ES-I3 (cell line): ENCODE data around the gene IGF1R.

Experiments
- H3K36me3 ChIP-seq: 2 replicates; pipeline ENCODE4 v1.6.1; 2013; ENCODE audit warnings: mild to moderate bottlenecking, low read length, control low read depth, moderate library complexity; ENCODE audit not compliant: insufficient read depth
- H3K4me1 ChIP-seq: 2 replicates; pipeline ENCODE4 v1.6.1; 2013; ENCODE audit warnings: mild to moderate bottlenecking, control low read depth, low read length; ENCODE audit not compliant: insufficient read depth
- H3K9ac ChIP-seq: 2 replicates; pipeline ENCODE4 v1.6.1; 2013; ENCODE audit warnings: low read depth, mild to moderate bottlenecking, low read length, moderate library complexity
- H3K9me3 ChIP-seq: 2 replicates; pipeline ENCODE4 v1.6.1; 2013; ENCODE audit warnings: mild to moderate bottlenecking, low read length, moderate library complexity; ENCODE audit not compliant: control insufficient read depth, insufficient read depth

The IGF1R gene

DNA sequence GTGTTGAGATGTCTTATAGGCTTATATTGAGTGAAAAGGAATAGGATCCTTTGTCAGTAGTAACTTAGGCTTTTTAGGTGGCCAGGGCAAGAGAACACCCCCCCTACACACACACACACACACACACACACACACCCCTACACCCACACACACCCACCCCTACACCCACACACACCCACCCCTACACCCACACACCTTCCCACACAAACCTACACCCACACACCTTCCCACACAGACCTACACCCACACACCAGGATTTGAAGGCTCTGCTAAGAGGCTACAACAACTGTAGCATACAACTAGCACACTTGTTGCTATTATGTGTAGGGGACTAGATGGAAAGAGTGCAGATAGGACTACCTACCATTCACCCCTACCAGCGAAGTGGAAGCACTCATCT lies 186.6 kb downstream of the IGF1R start:
- Histone ChIP-seq H3K36me3 (peaks cover 13% of the 10 kb centered on the region; the same call in 1 of the 2 replicates), H3K4me1 (0 out of 2 replicates have a peak, but pooled peaks cover 3% of the 10 kb centered on the region), H3K9me3 (peaks cover 14% of the 10 kb centered on the region), H3K9ac (no peak overlapping the region)

DNA sequence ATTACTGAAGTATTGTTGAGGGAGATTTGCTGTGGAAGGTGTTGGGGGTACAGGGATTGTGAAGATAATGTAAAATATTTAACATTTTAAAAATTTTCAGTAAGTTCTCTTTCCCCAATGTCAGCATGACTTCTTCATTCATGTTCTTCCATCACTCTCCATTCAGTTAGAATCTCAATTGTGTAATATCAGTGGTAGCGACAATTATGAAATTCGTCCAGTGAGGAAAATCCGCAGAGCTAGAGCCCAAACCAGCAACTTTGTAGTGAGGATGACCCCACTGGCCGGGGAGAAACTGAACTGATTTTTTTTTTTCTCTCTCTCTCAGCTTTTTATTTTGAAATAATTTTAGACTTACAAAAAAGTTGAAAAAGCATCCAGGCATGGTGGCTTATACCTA lies 187.5 kb downstream of the IGF1R start:
- Histone ChIP-seq H3K4me1 (0 out of 2 replicates have a peak, but pooled peaks cover 3% of the 10 kb centered on the region), H3K36me3 (peaks cover 13% of the 10 kb centered on the region; the same call in 1 of the 2 replicates), H3K9me3 (peaks cover 8% of the 10 kb centered on the region; the same call in 1 of the 2 replicates), H3K9ac (no peak overlapping the region)

DNA sequence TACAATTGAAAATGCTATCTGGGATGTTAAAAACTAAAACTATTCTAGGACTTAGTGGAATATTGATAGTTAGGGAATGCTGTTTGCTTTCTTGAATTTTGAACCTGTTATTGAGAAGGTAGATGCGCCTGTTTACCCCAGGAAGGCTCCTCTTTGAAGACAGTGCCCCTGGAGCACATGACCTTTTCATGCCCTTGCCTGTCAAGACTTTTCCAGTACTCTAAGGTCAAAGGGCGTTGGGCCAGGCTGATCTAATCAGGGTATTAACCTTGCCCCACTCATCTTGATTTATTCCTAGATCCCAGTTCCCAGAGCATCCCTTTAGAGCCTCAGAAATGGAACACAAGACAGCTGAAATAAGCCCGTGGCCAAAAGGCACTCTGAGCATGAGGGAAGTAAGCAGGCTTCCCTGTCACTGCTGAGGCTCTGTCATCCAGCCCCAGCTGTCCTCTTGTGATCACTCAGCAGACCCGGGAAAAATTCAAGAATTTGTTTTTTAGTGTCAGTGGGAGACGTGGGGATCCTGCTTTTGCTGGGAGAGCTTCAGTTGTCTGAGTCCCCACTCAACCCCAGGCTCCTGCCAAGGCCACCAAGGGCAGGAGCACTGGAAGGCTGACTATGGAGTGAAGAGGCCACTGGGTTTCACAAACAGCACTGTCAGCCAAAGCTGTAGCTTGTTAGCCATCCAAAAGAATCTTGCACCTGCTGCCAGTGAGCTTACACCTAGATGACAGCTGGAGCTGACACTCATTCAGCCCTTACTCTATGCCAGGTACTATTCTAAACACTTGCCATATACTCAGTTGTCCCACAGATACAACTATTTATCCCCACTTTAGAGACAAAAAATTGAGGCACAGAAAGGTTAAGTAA lies 190.3 kb downstream of the IGF1R start:
- no peaks in the 10 kb centered on the region for H3K9me3 ChIP-seq
- peaks cover 7% of the 10 kb centered on the region; the same call in 1 of the 2 replicates for H3K36me3 ChIP-seq
- no peak overlapping the region for H3K9ac ChIP-seq
- peaks cover 28% of the 10 kb centered on the region for H3K4me1 ChIP-seq

DNA sequence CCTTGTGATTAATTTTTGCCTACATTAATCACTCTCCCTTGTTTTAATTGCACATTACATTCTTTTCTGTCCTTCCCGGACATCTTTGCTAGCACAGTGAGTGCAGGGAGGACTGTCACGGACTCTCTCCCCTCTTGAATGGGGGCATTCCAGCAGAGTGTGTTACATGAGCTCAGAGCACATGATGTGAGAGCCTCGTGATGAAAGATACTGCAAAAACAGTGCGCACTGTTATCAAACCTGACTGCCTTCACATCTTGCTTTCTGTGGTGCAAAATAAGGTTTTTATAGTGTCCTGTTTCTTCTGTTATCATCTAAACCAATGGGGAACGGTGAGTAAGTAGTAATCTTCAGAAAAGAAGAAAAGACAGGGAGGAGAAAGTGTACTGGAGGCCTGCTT lies 191.7 kb downstream of the IGF1R start:
- Histone ChIP-seq H3K4me1 (peaks cover 41% of the 10 kb centered on the region), H3K36me3 (no peaks in the 10 kb centered on the region; the same call in 1 of the 2 replicates), H3K9ac (no peak overlapping the region), H3K9me3 (no peaks in the 10 kb centered on the region)

DNA sequence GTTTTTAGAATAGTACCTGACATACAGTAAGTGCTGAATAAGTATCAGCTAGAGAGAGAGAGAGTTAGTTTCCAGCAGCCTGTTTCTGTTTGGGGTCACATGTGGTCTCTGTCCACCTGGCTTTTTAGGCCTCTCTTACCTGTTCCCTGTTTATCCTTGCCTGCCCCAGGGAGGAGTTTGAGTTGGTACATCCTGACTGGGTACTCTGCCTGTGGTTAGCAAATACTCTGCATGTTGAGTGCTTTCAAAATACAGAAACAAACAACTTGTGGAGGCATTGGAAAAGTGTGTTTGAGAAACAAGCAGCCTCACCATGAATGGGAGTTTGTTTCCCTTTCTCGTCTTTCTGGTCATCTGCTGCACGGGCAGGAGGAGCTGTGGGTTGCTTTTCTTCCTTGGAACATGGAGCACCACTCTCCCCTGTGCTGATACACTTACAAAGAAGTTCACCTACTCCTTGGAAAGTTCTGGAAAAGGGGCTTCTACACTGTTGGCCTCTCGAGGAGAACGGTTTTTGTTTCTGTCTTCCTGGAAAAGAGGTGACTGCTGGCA lies 193.2 kb downstream of the IGF1R start:
- Histone ChIP-seq H3K9me3 (no peaks in the 10 kb centered on the region), H3K36me3 (no peaks in the 10 kb centered on the region), H3K4me1 (peaks cover 42% of the 10 kb centered on the region), H3K9ac (no peak overlapping the region)

DNA sequence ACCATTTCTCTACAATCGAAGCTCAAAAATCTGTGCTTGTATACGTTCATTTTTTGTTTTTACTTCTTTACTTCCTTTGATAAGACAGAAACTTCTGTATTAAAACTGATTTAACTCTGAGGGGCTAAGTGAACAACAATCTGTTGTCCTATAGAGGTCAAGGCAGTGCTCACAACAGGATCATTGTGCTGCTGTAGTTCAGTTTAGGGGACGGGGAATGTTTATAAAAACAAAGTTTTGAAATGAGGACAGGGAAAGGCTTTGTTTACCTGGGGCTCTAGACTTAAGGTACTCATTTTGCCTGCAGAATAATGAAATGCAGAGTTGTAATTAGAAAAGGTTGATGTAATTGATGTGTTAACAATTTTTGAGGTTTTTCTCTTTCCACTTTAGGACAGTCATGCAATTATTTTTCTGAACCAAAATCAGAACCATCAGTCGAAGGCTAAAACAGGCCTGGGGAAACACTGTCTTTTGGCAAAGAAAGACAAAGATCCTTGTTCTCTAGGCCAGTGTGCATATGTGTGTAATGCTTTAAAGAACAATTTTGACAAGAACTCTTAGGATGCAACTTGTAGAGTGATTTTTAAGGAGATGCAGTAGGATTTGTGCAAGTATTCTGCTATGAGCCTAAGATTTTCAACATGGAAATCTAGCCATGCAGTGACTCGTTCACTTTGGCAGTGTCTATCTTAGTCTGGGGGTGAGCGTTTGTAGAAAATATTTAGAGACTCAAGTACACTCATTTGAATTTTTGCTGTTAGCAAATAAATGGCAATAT lies 194.0 kb downstream of the IGF1R start:
- H3K36me3 ChIP-seq: no peaks in the 10 kb centered on the region
- H3K9ac ChIP-seq: no peak overlapping the region
- no peaks in the 10 kb centered on the region for H3K9me3 ChIP-seq
- peaks cover 42% of the 10 kb centered on the region for H3K4me1 ChIP-seq

DNA sequence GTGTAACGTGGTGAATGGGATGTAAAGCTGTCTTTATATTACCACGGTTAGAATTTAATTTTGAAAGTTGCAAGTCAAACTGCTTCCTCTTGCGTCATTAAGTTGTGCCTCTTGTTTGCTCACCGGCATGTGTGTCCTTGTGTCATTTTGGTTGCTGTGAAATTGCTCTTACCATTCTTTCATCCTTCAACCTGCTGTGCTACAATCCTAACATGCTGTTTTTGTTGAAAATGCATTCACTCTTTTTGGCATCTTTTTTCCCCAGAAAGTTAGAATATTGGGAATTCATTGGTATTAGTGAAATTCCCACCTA lies 194.6 kb downstream of the IGF1R start:
- Histone ChIP-seq H3K9ac (no peak overlapping the region), H3K9me3 (no peaks in the 10 kb centered on the region), H3K4me1 (peaks cover 42% of the 10 kb centered on the region), H3K36me3 (no peaks in the 10 kb centered on the region)

DNA sequence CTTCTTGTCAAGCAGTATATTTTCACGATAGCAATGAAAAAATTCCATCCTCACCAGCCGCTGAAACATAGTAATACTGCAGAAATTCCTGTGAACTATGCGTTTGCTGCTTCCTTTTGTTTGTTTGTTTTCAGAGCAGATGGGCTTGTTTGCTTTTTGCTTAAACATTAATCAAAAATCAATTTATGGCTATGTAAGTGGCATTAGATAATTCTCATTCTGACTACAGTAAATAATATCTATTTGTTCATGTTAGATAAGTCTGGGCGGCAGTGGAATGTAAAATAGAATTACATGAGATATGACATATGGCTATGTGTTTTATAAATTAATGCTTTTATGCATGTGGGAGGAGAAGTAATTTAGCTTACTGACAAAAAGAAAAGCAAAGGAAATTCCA lies 195.5 kb downstream of the IGF1R start:
- H3K9me3 ChIP-seq: no peaks in the 10 kb centered on the region
- H3K9ac ChIP-seq: no peak overlapping the region
- peaks cover 39% of the 10 kb centered on the region for H3K4me1 ChIP-seq
- no peaks in the 10 kb centered on the region for H3K36me3 ChIP-seq

DNA sequence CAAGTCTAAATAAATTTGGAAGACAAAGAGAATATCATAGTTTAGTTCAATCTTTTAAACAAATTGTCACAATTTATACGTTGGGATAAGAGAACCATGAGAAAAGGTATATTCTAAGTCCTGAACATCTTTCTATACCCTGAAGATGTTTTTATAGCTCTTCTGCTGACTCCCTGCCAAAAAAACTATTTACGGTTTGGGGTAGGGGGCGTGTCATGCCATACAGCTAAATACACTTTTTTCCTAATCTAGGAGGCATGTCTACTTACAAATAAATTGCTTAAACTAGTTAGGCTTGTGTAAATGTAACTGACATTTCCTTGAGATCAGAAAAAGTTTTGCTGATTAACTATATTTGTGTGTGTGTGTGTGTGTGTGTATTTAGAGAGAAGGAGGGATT lies 195.9 kb downstream of the IGF1R start:
- Histone ChIP-seq H3K9ac (no peak overlapping the region), H3K9me3 (no peaks in the 10 kb centered on the region)

DNA sequence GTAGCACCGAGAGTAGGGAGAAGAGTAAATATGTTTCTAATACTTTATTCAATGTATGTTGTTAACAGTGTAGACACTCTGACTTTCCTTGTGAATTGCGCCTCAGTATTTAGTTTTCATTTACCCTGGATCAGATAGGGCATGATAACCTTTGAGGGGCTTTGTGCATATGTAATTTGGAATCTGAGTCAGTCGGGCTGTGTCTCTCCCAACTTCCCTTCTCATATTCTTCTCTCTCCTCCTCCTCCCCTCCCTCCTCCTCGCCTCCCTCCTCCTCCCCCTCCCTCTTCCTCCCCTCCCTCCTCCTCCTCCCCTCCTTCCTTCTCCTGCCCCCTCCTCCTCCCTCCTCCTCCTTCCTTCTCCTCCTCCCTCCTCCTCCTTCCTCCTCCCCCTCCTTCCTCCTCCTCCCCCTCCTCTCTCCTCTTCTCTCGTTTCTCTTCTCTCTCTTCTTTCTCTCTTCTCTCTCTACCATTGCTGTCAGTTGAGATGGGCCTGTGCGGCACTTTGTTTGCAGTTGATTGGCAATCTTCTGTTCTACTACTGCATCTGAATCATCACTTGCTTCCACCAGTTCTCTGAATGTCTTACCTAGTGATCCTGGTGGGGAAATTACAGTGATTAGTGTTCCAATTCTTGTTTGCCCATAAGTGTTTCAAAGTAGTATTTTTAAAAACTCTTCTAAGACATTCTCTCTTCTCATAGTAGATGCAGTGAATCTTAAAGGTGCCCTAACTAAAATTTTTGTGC lies 197.0 kb downstream of the IGF1R start:
- no peaks in the 10 kb centered on the region for H3K9me3 ChIP-seq
- H3K4me1 ChIP-seq: peaks cover 39% of the 10 kb centered on the region
- no peaks in the 10 kb centered on the region for H3K36me3 ChIP-seq
- no peak overlapping the region for H3K9ac ChIP-seq

More for the DNA sequence above, 195.9 kb downstream of the IGF1R start:
- H3K4me1 ChIP-seq: peaks cover 39% of the 10 kb centered on the region
- H3K36me3 ChIP-seq: no peaks in the 10 kb centered on the region

DNA sequence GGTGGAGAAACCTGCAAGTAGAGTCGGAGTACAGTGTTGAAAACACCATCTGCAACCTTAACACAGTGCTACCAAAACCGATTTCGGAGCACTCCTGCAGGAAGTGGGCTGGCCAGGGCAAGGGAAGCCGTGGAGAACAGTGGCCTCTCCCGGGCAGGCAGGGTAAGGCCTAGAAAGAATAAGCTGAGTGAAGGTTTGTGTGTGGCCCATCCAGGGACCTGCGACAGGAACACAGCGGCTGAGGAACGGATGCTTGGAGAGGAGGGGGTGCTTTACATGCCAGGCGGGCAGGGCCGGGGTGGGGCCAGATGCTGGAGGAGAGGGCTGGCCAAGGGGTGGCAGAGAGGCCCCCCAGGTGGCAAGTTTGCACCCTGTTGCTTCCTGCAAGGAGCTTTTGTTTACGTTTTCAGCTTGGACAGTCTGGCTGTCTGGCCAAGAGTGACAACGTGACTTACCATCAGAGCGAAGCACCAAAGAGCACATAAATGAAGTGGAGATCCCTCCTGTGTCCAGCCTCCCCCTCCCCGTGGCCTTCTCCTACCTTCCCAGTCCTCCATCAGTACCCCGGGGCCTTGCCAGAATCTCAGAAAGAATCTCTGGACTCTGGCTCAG lies 202.7 kb downstream of the IGF1R start:
- H3K9ac ChIP-seq: 0 out of 2 replicates have a peak overlapping the region, but pooled peaks have one; percentile 82
- H3K36me3 ChIP-seq: no peaks in the 10 kb centered on the region
- peaks cover 22% of the 10 kb centered on the region for H3K4me1 ChIP-seq
- H3K9me3 ChIP-seq: no peaks in the 10 kb centered on the region

DNA sequence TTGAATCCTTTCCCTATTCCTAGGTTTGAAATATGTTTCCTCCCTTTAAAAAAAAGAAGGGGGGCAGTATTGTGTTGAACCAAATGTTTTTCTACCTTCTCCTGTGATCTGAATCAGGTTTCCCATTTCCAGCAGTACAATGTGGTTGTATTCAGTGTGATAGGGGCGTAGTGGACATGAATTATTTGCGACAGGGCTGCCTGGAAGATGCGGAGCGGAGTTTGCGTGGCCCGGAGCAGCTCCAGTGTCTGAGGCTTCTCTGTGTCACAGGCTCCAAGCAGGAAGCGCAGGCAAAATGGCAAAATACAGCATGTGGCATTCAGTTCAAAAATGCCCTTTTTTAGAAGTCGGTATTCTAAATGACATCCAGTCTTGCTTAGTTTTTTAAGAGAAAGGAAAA lies 204.8 kb downstream of the IGF1R start:
- H3K4me1 ChIP-seq: peaks cover 37% of the 10 kb centered on the region
- peak overlapping the region; percentile 82 for H3K9ac ChIP-seq
- H3K9me3 ChIP-seq: no peaks in the 10 kb centered on the region
- H3K36me3 ChIP-seq: no peaks in the 10 kb centered on the region

DNA sequence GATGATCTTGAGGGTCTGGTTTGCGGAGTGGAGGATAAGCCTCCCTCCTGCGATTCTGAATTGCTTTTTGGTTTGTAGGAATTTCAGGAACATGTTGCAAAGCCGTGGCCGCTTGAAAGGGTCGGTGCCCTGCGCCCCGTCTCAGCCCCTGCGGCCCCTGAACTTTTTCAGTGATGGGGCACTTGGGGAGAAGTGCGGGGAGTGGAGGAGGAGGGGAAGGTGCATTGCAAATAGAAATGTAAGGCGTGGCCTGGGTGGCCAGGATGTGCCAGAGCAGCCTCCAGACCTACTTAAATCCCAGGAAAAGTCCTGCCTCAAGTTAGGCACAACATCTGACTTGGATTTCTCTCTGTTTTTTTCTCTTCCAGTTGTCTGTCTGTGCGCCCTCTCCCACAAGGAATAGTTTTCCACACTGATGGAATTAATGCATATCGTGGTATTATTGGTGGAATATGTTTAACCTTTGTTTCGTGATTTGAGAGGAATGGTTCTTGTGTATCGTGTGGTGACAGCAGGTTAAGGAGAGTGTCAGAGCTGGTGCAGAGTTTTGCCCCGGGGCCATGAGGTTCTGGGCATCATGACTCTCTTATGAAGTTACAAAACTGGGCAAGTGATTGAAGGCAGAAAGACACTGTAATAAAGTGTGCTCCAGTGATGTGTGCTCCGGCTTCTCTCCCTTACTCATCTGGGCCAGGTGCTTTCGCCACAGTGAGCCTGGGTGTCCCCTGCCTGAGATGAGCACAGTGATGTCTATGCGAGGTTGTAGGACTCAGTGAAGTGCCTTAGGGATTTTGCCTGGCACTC lies 205.5 kb downstream of the IGF1R start:
- Histone ChIP-seq H3K36me3 (no peaks in the 10 kb centered on the region), H3K4me1 (peaks cover 44% of the 10 kb centered on the region), H3K9ac (peak overlapping the region; percentile 82), H3K9me3 (no peaks in the 10 kb centered on the region)
